CD4-positive, alpha-beta T cell treated with Interleukin-1 beta for 1 hour (primary cell): Measurements from ENCODE around the gene PPP2R3A.
"Not testable (repeated sequence)": the region's sequence is repeated elsewhere in the genome, so short reads cannot be mapped to it uniquely, and the experiment has no call there.

ENCODE experiments used
- DNase-seq, 2 donors: peaks; one replicate each; pipeline ENCODE4 v3.0.0-alpha.2; 2020 to 2022

Gene PPP2R3A

DNA sequence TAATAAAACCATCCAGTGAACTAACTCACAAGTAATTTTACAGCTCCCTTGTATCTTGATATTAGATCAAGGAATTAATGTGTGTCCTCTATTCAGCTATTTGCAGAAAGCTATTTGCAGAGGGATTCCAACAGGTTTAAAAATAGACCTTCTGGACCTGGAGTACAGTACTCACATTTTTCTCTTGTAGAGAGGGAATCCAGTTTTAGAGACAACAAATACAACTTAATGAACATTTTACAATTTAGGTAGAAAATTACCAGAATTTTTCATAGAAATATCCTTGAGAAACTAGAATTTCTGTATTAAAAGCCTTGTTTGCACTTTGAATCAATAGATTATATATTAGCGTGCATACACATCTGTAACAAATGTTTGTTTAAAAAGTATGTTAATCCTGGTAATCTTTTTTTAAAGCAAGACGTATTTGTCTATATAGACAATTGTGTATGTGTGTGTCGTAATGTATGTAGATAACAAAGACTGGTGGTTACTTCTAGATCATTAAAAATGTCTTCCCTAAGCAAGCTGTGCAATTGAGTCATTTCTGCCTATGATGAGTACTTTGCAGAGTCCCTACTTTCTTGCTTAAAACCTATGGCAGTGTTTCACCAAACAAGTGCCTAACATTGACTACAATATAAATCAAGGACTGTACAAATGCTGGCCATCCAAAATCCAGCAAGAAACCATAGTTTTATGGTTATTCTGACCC is 57.9 kb downstream of the PPP2R3A start:
- no peak for DNase-seq

DNA sequence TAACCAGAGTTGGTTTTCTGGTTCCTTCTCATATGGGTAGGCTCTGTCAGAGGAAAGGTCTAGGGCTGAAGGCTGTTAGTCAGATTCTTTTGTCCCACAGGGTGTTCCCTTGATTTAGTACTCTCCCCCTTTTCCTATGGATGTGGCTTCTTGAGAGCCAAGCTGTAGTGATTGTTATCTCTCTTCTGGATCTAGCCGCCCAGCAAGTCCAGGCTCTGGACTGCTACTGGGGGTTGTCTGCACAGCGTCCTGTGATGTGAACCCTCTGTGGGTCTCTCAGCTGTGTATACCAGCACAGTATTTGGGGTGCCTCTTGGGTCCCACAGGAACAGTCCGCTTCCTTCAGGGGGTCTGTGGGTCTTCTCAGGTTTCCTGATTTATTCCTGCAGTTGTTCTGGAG is 70.8 kb downstream of the PPP2R3A start:
- DNase-seq, result no peak

DNA sequence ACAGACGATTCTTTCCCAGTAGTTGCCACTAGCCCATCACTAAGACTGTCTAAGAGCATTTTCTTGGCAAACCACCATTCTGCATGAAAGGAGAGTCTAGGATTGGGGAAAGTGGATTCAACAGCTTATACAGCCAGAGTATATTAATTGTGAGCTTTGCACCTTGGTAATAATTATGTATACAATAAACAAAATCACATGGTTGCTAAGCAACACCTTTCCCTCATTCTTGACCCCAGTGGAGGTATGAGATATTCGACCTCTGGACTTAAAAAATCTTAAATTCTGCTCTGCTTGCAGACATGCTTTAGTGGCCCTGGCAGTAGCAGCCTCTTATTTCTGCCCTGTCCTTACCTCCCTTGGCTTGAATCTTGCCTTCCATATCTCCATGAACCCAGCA is 73.1 kb downstream of the PPP2R3A start:
- DNase-seq, result no peak

DNA sequence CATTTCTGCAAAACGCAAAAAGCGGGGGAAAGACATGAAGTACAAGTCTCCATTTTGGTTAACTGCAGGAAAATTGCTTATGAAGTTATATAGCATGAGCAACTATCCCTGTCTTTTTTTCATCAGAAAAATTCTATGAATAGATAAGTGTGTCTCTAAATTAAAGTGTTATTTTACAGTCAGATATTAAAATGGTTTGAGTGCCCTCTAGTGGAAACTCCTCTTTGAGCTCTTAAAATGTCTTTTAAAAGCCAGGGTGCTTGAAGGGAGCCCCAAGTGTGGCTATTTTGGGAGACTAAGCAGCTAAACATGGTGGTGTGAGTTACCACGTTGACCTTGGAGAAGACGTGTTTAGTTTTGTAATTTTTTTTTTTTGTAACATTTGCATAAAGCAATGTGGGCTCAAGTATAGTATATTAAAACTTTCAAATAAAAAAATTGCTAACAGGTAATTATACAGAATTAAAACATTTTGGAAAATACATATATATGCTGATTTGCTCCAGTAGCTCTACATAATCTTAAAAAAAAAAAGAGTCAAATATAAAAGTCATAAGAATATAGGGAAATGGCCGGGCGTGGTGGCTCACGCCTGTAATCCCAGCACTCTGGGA is 77.2 kb downstream of the PPP2R3A start:
- peak in 1 of 2 donors; percentile 19 for DNase-seq

DNA sequence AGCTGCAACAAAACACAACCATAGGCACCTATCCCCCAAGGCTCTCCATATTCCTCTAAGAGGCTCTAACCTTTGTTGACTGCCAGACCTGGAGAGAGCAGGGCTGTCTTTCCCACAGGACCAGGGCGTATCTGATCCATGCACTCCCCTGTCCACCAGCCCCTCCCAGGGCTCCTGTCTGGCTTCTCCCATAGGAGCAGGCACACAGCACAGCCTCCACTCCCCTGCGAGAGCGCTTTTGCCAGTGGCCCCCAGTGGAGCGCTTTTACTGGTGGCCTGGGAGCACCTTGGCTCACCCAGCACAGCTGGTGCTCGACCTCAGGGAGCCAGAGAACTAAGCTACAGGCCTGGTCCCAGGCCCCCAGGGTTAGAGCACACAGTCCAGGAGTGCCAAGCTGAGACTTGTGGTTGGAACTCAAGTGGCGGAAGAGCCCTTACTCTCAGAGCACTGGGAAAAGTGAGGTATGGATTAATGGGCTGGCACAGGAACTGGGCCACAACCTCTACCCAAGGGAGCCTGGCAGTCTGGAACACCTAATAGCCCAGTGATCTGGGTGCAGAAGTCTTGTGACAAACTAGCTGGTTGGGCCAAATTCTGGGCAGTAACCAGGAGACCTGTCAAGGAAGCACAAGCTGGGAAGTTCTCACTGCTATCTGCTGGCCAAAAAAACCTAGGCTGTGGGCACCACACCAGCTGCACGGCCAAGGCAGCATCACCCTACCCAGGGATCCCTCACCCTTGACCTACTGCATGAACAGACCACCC is 79.6 kb downstream of the PPP2R3A start:
- no peak for DNase-seq

DNA sequence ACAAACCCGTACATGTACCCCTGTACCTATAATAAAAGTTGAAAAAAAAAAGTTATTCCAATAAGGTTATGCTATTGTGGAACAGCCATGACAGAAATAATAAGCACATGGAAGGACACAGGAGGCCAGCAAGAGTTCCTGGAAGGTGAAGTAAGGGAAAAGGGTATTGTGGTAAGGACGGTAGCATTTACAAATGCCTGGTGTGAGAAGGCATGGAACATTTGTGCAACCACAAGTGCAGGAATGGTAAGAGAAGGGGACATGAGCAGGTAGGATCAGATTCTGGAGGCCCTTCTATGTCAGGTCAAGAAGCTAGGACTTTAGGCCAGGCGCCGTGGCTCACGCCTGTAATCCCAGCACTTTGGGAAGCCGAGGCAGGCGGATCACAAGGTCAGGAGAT is 82.5 kb downstream of the PPP2R3A start:
- DNase-seq, result no peak

DNA sequence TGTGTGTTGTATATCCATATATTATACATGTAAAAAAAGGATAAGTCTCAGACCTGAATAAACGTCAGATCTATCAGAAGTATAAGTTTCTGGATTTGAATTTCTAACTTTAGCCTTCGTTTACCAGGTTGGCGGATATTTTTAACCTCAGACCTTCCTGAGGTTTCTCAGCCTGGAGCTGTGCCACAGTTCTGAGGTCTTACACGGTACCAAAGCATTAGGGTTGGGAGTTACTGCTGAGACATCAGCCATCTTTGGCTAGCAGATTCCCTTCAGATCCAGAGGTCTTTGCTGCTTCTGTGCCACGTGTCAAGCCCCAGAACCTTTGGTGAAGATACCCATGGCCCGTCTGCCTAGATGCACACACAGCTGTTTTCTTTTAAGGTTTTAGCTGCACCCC is 84.7 kb downstream of the PPP2R3A start:
- no peak for DNase-seq

DNA sequence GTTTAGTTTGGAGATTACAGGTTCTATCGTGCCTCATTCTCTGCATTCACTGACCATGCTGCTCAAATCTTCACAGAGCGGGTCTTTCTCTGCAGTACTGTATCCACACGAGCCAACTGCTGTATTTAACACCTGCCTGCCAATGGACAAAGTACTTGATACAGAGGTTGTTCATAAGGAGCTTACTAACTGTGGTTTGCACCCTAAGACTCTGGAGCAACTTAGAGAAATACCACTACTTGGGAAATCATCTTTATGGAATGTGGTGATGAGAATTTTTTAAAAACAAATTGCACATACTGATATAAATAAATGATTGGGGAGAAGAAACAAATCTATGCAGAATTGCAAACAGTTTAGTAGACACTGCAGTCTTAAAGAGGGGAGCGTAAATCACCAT is 90.0 kb downstream of the PPP2R3A start:
- DNase-seq, result no peak

DNA sequence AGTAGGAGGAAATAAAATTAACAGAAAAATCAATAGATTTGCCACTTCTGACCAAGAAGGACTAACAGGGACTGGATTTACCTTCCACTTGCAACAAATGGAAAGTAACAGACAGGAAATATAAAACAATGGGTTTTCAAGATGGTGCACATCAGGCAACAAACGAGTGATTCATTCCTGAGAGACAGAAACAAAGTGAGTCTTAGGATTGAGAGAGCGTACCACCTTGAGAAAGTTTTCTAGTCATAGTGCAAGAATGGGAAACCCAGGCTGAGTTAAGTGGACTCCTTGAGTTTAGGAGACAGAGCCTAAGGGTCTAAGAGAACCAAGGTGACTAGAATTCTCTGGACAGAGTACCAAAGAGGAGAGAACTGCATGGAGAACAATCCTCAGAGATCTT is 101.7 kb downstream of the PPP2R3A start:
- DNase-seq, result no peak

DNA sequence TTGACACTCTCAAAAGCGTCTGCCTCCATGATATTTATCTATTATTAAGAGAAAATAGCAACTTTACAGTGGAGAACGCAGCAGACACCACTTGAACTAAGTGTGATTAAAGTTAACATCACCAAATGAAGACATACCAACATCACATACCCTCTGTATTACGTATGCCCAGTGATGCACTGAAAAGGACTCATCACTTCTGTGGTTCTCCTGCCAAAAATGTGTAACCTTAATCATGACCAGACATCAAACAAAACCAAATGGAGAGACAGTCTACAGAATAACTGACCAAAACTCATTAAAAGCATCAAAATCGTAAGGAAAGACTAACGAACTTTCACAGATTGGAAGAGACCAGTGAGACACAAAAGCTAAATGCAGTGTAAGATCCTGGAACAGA is 103.2 kb downstream of the PPP2R3A start:
- DNase-seq, result no peak

DNA sequence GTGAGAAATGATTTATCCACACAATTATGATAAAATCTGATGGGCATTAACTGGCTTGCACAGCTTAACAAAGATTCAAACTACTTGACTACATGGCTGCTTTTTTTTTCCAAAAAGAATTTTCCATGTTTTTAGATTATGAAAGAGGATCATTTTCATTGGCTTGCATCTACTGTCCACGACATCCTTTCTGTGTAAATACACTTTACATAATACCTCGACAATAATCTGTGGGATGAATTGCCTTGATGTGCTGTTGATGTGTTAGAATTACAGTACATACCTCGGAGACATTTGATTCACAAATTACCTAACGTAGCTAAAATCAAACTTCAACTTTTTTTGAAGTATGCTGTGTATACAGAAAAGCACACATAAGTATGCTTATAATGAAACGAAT is 104.4 kb downstream of the PPP2R3A start:
- DNase-seq, result no peak

DNA sequence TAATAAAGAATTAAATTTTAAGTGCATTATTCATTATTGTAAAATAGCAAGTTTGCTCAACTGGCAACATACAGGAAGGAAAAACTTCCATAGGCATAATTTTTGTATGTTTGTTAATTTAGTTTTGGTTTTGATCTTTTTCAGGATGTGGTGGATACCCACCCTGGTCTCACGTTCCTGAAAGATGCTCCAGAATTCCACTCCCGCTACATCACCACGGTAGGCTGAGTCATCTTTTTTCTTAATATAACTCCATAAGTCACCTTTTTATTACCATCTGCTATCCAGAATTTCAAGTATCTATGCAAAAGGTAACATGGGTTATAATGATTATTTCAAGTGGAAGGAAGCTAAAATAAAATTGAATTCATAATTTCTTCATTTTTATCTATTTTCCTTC is 104.8 kb downstream of the PPP2R3A start:
- no peak for DNase-seq

DNA sequence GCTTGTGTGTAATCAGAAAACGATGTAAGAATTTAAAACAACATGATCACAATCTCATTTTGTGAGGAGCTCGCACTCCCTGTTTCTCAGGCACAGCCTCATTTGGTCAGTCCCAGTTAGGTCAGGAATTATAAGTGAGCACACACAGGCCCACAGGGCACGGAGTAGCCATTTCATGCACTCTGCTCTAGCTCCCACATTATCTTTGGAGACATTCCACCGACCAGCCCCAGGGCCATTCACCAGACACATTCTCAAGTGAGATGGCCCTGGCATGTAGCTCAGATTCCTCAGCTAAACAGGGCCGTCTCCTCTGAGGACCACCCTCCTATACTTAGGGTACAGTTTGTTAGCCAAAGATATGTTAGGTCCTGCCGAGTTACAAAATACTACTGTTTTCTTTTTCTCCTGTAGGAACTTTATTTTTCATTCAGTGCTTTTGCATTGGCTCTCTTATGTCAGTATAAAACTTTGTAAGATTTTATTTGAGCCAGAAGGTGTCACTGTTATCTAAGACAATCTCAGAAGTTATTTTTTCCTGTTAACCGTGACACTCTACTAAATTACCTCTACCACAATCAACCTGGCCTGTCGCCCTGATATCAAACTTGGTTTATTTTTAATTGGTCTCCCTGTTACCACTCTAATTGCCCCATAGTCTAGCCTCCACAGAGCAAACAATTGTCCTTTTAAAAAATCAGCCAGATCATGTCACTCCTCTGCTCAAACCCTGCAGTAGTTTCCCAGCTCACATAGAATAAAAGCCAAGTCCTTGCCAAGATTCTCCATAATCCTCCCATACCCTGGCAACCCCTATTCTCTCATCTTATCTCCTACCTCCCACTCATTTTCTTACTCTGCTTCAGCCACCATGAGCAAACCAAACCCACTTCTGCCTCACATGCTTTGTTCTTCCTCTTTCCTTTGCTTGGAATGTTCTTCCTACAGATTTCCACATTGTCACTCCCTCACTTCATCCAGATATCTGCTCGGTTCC is 105.7 kb downstream of the PPP2R3A start:
- DNase-seq, result peak in 1 of 2 donors; percentile 1

DNA sequence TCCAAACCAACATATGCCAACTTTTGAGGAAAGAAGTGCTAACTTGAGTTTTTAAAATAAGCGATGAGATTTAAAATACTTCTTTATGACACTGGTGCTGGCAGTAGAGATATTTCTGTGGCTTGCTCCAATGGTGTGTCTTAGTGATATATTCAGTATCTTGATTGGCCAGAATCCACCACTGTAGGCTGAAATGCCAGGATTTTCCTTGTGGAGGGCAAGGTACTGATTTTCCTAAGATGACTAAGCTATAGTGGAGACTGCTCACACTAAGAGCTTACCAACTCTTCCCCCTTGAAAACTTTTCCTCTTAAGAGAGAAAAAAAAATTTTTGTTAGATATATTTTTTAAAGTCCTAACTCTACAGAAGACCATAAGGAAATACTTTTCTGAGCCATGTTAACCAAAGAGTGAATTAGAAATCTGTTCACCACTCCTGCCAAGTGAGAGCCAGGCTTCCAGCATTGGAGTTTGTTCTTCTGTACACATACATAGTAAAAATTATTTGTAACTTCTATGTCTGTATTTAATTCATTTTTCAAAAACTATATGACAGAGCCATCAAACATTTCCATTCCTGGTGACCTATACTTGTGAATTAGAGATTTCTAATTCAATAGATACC is 109.1 kb downstream of the PPP2R3A start:
- DNase-seq, result no peak

DNA sequence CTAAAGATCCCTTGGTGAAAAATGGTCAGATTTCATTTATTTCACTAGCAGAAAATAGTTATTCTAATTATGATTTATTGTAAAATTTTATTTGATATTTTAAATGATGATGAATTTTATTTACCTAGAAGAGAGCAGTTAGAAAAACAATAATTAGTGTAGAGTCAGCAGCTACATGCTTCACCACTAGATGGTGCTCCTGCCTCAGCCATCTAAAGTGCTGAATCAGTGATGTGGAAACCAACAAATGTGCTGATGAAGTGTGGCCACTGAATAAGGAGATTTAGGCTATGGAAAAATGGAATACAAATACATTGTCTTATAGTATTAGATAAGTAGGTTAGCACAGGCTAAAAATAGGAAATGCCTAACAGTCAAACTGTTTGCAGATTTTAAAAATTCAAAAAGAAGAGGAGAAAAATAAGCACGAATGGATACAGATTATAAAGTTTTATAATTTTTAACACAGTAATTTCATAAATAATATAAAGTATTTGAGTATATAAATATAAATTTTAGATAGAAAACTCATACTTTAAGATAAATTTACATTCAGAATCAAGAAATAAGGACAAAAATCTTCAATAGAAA is 109.8 kb downstream of the PPP2R3A start:
- peak; percentile 66 to 80 for DNase-seq

DNA sequence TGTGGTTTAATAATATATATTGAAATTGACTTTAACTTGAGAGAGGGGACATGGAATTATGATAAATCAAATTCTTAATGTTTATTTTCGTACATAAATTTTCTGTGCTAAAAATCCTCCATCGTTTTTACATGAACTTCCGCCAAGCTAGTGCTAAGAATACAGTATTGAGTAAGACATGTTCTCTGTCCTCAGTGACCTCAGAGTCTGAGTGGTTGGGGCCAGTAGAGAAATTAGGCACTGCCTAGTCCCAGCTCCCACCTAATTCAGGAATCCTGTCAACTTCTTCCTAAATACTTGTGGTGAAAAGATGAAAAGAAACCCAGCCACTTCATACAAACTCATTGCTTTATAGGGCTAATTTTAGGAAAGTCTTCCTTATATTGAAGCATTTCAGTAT is 110.3 kb downstream of the PPP2R3A start:
- no peak for DNase-seq

DNA sequence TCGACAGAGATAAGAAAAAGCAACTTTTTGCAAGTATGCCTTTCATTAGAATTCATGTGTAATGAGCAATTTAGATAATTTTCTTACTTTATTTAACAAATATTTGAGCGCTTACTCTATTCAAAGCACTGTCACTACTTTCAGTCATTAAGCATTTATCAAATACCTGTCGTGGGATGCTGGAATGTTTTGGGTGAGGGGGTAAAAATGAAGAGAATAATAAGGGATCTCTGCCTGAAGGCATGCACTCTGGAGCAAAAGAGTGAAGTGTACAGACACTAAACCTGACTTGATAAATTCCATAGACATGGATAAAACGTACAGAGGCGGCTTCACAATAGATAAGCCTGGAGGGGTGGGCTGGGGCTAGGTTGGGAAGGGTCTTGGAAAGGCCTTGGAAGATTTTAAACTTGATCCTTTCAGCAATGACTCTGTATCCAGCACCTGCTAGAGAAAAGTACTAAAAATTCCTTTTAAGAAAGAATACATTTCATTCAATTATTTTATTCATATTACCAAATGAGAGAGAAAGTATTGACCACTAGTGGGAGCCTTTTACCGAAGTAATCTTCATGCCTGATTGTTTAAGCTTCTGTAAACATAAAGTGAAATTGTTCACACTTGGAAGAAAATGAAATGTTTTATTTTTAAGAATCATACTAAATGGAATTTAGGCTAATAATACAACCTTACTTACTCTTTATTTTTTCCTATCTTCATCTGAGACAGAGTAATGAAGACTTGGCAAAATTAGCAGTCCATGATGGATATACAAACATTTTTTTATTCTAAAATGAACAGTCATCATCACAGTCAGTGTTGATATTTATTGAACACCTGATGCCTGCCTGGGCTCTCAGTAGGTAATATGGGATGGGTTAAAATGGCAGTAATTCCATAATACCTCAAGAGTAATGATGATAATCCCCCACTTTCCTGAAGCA is 113.2 kb downstream of the PPP2R3A start:
- DNase-seq, result peak in 1 of 2 donors; percentile 44

DNA sequence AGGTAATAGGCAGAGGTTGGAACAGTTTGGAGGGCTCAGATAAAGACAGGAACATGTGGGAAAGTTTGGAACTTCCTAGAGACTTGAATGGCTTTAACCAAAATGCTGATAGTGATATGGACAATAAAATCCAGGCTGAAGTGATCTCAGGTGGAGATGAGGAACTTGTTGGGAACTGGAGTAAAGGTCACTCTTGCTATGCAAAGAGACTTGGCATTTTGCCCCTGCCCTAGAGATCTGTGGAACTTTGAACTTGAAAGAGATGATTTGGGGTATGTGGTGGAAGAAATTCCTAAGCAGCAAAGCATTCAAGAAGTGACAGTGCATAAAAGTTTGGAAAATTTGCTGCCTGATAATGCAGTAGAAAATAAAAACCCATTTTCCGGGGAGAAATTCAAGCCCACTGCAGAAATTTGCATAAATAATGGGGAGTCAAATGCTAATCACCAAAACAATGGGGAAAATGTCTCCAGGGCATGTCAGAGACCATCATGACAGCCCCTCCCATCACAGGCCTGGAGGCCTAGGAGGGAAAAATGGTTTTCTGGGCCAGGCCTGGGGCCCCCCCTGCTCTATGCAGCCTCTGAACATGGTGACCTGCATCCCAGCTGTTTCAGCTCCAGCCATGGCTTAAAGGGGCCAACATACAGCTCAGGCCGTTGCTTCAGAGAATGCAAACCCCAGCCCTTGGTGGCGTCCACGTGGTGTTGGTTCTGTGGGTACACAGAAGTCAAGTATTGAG is 118.3 kb downstream of the PPP2R3A start:
- DNase-seq, result not testable (repeated sequence)

DNA sequence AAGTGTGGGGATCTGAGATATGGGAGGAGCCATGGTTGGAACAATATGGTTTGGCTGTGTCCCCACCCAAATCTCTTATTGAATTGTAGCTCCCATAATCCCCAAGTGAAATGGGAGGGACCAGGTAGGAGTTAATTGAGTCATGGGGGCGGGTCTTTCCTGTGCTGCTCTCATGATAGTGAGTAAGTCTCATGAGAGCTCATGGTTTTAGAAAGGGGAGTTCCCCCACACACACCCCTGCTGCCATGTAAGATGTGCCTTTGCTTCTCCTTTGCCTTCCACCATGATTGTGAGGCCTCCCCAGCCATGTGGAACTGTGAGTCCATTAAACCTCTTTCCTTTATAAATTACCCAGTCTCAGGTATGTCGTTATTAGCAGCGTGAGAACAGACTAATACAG is 119.5 kb downstream of the PPP2R3A start:
- DNase-seq, result not testable (repeated sequence)

DNA sequence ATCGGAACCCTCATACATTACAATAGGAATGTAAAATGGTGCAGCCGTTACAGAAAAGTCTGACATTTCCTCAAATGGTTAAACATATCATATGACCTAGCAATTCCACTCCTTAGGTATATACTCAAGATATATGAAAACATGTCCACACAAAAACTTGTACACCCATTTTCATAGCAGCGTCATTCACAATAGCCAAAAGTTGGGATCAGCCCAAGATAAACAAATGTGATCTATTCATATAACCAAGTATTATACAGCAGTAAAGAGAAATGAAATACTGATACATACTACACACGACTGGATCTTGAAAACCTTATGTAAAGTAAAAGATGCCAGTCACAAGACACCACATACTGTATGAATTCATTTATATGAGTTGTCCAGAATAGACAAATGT is 128.2 kb downstream of the PPP2R3A start:
- DNase-seq, result no peak
